GM12872 (cell line): ENCODE data around the gene COL1A1.

Experiments used
- CTCF ChIP-seq: IDR thresholded peaks from 3 replicates; pipeline ENCODE4 v1.5.1; 2011; ENCODE audit warnings: low read depth, mild to moderate bottlenecking, low read length, moderate library complexity; ENCODE audit not compliant: insufficient read depth

Gene COL1A1

GRCh38 chr17:50187394-50187725, 14.1 kb downstream of the COL1A1 start:
- no peak for TF ChIP-seq CTCF

DNA sequence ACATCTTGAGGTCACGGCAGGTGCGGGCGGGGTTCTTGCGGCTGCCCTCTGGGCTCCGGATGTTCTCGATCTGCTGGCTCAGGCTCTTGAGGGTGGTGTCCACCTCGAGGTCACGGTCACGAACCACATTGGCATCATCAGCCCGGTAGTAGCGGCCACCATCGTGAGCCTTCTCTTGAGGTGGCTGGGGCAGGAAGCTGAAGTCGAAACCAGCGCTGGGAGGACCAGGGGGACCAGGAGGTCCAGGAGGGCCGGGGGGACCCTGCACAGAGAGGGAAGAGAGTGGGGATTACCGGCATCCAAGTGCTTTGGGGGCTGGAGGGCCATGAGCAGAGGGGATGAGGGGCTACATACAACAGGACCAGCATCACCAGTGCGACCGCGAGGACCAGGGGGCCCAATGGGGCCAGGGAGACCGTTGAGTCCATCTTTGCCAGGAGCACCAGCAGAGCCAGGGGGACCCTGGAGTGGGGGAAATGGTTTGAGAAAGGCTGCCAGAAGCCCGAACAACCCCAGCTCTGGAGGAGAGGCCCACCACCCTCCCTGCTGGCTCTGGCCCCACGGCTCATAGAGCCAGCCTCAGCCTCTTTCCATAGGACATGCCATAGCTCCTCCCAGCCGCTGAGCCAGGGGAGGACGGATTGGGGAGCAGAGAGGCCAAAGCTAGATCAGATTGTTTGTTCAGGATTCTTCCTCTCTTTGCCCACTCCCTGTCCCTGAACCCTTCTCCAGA, 14.6 kb downstream of the COL1A1 start:
- no peak for TF ChIP-seq CTCF

GRCh38 chr17:50185631-50186471, 15.6 kb downstream of the COL1A1 start:
- no peak for TF ChIP-seq CTCF

GRCh38 chr17:50184611-50185398, 16.6 kb downstream of the COL1A1 start:
- no peak for TF ChIP-seq CTCF

DNA sequence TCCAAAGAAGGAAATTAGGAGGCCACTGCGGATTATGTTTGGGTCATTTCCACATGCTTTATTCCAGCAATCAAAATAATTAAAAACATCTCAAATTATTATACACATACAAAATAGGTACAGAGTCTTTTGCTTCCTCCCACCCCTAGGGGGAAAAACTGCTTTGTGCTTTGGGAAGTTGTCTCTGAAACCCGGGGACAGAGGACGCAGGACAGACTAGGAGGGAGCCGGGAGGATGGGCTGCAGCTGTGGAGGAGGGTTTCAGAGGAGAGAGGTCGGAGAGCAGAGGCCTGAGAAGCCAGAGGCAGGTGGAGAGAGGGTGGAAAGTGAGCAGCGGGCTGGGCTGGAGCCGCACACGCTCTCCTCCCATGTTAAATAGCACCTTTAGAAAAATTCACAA, 17.4 kb downstream of the COL1A1 start:
- peak; percentile 16; the same call in 1 of the 3 replicates for TF ChIP-seq CTCF

DNA sequence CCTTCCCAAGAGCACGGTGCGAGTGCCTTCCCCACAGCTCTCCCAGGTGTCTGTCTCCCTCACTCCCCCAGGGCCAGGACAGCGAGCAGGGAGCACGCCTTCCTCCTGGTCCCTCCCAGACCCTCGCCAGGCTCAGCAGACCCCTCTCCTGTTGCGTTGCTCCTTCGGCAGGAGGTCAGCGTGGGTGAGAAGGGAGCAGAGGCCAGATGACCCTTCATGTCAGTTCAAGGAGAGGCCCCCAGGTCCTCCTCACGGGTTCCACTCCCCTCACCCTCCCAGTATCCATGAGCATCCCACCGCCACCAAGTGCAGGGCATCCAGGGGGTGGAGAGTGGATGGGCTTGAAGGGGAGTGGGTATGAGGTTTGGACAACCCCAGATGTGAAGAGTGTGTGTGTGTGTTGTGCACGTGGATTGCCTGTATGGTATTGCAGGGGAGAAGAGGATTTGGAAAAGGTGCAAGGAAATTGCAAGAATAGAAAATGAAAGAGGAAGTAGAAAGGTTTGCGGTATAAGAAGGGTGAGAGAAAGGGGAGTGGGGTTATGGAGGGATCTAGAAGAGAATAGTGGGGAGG, 17.9 kb downstream of the COL1A1 start:
- no peak for TF ChIP-seq CTCF
